VCaP (cell line): ENCODE measurements around the gene DDX39A.

Experiments used
- H3K27ac ChIP-seq: fragments of 450-650 bp; 2 replicates; pipeline ENCODE4 v1.5.1; 2017
- CTCF ChIP-seq: fragments of 450-650 bp; conservative IDR thresholded peaks from 2 replicates; pipeline ENCODE4 v1.5.1; 2017; ENCODE audit warnings: mild to moderate bottlenecking, moderate library complexity

The DDX39A gene

GRCh38 chr19:14414926-14415690 lies 4.0 kb downstream of the DDX39A start:
- TF ChIP-seq CTCF: no peak
- H3K27ac ChIP-seq: no peak overlapping the region

GRCh38 chr19:14413693-14414181 lies 5.4 kb downstream of the DDX39A start:
- no peak for TF ChIP-seq CTCF
- no peak overlapping the region for H3K27ac ChIP-seq

GRCh38 chr19:14412996-14413692 lies 6.0 kb downstream of the DDX39A start:
- H3K27ac ChIP-seq: no peak overlapping the region
- no peak for TF ChIP-seq CTCF

GRCh38 chr19:14412324-14412995 lies 6.7 kb downstream of the DDX39A start:
- TF ChIP-seq CTCF: no peak
- H3K27ac ChIP-seq: no peak overlapping the region

GRCh38 chr19:14411938-14412245 lies 7.2 kb downstream of the DDX39A start:
- H3K27ac ChIP-seq: no peak overlapping the region
- no peak for TF ChIP-seq CTCF

- no peak overlapping the region for H3K27ac ChIP-seq
- TF ChIP-seq CTCF: no peak
Measured at GRCh38 chr19:14411161-14411937, 7.8 kb downstream of the DDX39A start.
